K562 (cell line): ENCODE results near the gene KCNK18. TPM values are rescaled to one million over a fixed set of nuclear protein-coding genes. Genes with fewer than 3 reads are reported as not detected.

Experiments used
- HOXB6 ChIP-seq: fragments of 250-450 bp; sonication (Bioruptor Pico); IDR thresholded peaks from 2 replicates; pipeline ENCODE4 v1.5.1; 2022; ENCODE audit warnings: mild to moderate bottlenecking, borderline replicate concordance
- NFYB ChIP-seq: IDR thresholded peaks from 2 replicates; pipeline ENCODE4 v1.6.1; 2011; ENCODE audit warnings: mild to moderate bottlenecking, moderate library complexity; ENCODE audit not compliant: insufficient read length; ENCODE audit errors: extremely low read depth
- polyA plus RNA-seq, 8 experiments: library from polyadenylated mRNA; depleted of rRNA in 4 of 8; stranded (reverse) in 5 of 8; unstranded in 3 of 8; fragments of >200 nt; fragmentation: Nextera tagmentation in 2 of 8; fragmentation: Illumina TruSeq in 1 of 8; extraction: Ambion mirVana in 2 of 8; extraction: Trizol in 1 of 8; gene quantifications; 2 replicates each; pipeline versions ENCODE4 v1.2.1 to v1.2.3, GENCODE V29; 2011 to 2014; ENCODE audit warnings: inconsistent platforms in 1 of 8, missing spikeins in 1 of 8
- total RNA-seq, 7 experiments: library from RNA; depleted of rRNA in 6 of 7; stranded (reverse); fragments of >200 nt in 6 of 7; fragmentation: Illumina TruSeq in 2 of 7; extraction: Trizol in 2 of 7; gene quantifications; 2 replicates each; pipeline versions ENCODE4 v1.2.1 to v1.2.3, GENCODE V29; 2011 to 2021; ENCODE audit warnings: low replicate concordance in 1 of 7
- TF ChIP-seq, protein P1 (sequence below): fragments of 200-600 bp; sonication (generic); IDR thresholded peaks from one replicate; pipeline ENCODE4 v1.6.1; 2012; ENCODE audit warnings: mild to moderate bottlenecking, low read depth, low read length, inconsistent platforms
- TF ChIP-seq, protein P2 (sequence below): fragments of 250-450 bp; sonication (Bioruptor Pico); IDR thresholded peaks from 2 replicates; pipeline ENCODE4 v1.4.0; 2020; ENCODE audit warnings: mild to moderate bottlenecking, moderate library complexity
- TF ChIP-seq, protein P3 (sequence below), 2 experiments: fragments of 450-650 bp; formaldehyde crosslinking in 1 of 2; IDR thresholded peaks; 2 replicates each; pipeline versions ENCODE4 v1.4.0 to v1.6.1; 2014 to 2020; ENCODE audit warnings: mild to moderate bottlenecking in 2 of 2, borderline replicate concordance in 1 of 2, low read depth in 1 of 2

The KCNK18 gene
- total and polyA plus RNA-seq, 9 of the 15 experiments (the other 6 are each of a cell fraction or from before 2014, with no cell fraction given): not detected

DNA sequence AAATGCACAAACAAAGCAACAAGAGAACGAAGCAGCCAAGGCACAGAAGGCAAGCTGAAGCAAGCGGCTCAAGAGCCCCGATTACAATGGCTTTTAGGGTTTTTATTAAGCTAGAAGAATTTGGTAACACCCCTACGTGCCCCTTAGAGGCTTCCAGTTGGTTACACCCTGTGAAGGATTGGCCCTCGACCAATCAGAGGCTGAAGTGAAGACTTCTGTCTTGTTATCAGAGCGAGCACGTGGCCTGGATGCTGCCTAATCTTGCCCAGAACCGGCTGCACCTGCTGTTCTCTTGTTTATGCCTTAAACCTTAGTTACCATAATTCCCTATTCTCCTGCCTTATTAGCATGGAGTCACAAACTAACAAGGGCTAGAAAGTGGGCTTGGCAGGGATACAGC lies 21.4 kb downstream of the KCNK18 start (continued):
- TF ChIP-seq, protein P1, sequence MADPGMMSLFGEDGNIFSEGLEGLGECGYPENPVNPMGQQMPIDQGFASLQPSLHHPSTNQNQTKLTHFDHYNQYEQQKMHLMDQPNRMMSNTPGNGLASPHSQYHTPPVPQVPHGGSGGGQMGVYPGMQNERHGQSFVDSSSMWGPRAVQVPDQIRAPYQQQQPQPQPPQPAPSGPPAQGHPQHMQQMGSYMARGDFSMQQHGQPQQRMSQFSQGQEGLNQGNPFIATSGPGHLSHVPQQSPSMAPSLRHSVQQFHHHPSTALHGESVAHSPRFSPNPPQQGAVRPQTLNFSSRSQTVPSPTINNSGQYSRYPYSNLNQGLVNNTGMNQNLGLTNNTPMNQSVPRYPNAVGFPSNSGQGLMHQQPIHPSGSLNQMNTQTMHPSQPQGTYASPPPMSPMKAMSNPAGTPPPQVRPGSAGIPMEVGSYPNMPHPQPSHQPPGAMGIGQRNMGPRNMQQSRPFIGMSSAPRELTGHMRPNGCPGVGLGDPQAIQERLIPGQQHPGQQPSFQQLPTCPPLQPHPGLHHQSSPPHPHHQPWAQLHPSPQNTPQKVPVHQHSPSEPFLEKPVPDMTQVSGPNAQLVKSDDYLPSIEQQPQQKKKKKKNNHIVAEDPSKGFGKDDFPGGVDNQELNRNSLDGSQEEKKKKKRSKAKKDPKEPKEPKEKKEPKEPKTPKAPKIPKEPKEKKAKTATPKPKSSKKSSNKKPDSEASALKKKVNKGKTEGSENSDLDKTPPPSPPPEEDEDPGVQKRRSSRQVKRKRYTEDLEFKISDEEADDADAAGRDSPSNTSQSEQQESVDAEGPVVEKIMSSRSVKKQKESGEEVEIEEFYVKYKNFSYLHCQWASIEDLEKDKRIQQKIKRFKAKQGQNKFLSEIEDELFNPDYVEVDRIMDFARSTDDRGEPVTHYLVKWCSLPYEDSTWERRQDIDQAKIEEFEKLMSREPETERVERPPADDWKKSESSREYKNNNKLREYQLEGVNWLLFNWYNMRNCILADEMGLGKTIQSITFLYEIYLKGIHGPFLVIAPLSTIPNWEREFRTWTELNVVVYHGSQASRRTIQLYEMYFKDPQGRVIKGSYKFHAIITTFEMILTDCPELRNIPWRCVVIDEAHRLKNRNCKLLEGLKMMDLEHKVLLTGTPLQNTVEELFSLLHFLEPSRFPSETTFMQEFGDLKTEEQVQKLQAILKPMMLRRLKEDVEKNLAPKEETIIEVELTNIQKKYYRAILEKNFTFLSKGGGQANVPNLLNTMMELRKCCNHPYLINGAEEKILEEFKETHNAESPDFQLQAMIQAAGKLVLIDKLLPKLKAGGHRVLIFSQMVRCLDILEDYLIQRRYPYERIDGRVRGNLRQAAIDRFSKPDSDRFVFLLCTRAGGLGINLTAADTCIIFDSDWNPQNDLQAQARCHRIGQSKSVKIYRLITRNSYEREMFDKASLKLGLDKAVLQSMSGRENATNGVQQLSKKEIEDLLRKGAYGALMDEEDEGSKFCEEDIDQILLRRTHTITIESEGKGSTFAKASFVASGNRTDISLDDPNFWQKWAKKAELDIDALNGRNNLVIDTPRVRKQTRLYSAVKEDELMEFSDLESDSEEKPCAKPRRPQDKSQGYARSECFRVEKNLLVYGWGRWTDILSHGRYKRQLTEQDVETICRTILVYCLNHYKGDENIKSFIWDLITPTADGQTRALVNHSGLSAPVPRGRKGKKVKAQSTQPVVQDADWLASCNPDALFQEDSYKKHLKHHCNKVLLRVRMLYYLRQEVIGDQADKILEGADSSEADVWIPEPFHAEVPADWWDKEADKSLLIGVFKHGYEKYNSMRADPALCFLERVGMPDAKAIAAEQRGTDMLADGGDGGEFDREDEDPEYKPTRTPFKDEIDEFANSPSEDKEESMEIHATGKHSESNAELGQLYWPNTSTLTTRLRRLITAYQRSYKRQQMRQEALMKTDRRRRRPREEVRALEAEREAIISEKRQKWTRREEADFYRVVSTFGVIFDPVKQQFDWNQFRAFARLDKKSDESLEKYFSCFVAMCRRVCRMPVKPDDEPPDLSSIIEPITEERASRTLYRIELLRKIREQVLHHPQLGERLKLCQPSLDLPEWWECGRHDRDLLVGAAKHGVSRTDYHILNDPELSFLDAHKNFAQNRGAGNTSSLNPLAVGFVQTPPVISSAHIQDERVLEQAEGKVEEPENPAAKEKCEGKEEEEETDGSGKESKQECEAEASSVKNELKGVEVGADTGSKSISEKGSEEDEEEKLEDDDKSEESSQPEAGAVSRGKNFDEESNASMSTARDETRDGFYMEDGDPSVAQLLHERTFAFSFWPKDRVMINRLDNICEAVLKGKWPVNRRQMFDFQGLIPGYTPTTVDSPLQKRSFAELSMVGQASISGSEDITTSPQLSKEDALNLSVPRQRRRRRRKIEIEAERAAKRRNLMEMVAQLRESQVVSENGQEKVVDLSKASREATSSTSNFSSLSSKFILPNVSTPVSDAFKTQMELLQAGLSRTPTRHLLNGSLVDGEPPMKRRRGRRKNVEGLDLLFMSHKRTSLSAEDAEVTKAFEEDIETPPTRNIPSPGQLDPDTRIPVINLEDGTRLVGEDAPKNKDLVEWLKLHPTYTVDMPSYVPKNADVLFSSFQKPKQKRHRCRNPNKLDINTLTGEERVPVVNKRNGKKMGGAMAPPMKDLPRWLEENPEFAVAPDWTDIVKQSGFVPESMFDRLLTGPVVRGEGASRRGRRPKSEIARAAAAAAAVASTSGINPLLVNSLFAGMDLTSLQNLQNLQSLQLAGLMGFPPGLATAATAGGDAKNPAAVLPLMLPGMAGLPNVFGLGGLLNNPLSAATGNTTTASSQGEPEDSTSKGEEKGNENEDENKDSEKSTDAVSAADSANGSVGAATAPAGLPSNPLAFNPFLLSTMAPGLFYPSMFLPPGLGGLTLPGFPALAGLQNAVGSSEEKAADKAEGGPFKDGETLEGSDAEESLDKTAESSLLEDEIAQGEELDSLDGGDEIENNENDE: no peak
- peak; percentile 67 for TF ChIP-seq NFYB
- TF ChIP-seq, protein P2, sequence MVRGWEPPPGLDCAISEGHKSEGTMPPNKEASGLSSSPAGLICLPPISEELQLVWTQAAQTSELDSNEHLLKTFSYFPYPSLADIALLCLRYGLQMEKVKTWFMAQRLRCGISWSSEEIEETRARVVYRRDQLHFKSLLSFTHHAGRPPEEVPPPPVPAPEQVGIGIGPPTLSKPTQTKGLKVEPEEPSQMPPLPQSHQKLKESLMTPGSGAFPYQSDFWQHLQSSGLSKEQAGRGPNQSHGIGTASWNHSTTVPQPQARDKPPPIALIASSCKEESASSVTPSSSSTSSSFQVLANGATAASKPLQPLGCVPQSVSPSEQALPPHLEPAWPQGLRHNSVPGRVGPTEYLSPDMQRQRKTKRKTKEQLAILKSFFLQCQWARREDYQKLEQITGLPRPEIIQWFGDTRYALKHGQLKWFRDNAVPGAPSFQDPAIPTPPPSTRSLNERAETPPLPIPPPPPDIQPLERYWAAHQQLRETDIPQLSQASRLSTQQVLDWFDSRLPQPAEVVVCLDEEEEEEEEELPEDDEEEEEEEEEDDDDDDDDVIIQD (CRISPR knock-in tag): no peak
- no peak for TF ChIP-seq HOXB6
- TF ChIP-seq, protein P3, sequence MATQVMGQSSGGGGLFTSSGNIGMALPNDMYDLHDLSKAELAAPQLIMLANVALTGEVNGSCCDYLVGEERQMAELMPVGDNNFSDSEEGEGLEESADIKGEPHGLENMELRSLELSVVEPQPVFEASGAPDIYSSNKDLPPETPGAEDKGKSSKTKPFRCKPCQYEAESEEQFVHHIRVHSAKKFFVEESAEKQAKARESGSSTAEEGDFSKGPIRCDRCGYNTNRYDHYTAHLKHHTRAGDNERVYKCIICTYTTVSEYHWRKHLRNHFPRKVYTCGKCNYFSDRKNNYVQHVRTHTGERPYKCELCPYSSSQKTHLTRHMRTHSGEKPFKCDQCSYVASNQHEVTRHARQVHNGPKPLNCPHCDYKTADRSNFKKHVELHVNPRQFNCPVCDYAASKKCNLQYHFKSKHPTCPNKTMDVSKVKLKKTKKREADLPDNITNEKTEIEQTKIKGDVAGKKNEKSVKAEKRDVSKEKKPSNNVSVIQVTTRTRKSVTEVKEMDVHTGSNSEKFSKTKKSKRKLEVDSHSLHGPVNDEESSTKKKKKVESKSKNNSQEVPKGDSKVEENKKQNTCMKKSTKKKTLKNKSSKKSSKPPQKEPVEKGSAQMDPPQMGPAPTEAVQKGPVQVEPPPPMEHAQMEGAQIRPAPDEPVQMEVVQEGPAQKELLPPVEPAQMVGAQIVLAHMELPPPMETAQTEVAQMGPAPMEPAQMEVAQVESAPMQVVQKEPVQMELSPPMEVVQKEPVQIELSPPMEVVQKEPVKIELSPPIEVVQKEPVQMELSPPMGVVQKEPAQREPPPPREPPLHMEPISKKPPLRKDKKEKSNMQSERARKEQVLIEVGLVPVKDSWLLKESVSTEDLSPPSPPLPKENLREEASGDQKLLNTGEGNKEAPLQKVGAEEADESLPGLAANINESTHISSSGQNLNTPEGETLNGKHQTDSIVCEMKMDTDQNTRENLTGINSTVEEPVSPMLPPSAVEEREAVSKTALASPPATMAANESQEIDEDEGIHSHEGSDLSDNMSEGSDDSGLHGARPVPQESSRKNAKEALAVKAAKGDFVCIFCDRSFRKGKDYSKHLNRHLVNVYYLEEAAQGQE (IDR thresholded peaks at IDR 0.05; ENCODE audit: borderline replicate concordance): peak; percentile 12; the same call in 1 of the 2 replicates
- TF ChIP-seq, protein P3 (CRISPR knock-in tag; IDR thresholded peaks at IDR 0.05; ENCODE audit: low read depth): no peak
